ENCODE data around the gene XRCC2.
A peak's percentile ranks its signal among the peaks of the same experiment; 100 is the strongest.
"Not testable (repeated sequence)": the region's sequence is repeated elsewhere in the genome, so short reads cannot be mapped to it uniquely, and the experiment has no call there.

The XRCC2 gene

GRCh38 chr7:152633072-152633471 is 42.9 kb downstream of the XRCC2 start:
- H3K4me3 ChIP-seq (replicated peaks; ENCODE audit: low read depth, low read length): no peak overlapping the region
- DNase-seq (ENCODE audit: low read depth): no peak
- no peak for TF ChIP-seq CTCF (IDR thresholded peaks at IDR 0.05; ENCODE audit: low read length, missing control alignments)

- DNase-seq (ENCODE audit: low read depth): not testable (repeated sequence)
Measured at GRCh38 chr7:152628772-152629171, 47.2 kb downstream of the XRCC2 start.

GRCh38 chr7:152624228-152624627 is 51.7 kb downstream of the XRCC2 start:
- no peak for DNase-seq (ENCODE audit: low read depth)
- H3K4me3 ChIP-seq (replicated peaks; ENCODE audit: low read depth, low read length): no peak overlapping the region
- TF ChIP-seq CTCF (IDR thresholded peaks at IDR 0.05; ENCODE audit: low read length, missing control alignments): no peak

More at GRCh38 chr7:152628772-152629171, 47.2 kb downstream of the XRCC2 start:
- H3K4me3 ChIP-seq (replicated peaks; ENCODE audit: low read depth, low read length): not testable (repeated sequence)

GRCh38 chr7:152621426-152621825 is 54.5 kb downstream of the XRCC2 start:
- no peak for TF ChIP-seq CTCF (IDR thresholded peaks at IDR 0.05; ENCODE audit: low read length, missing control alignments)
- no peak for DNase-seq (ENCODE audit: low read depth)
- H3K4me3 ChIP-seq (replicated peaks; ENCODE audit: low read depth, low read length): no peak overlapping the region

GRCh38 chr7:152619027-152619739 is 56.8 kb downstream of the XRCC2 start:
- no peak overlapping the region for H3K4me3 ChIP-seq (replicated peaks; ENCODE audit: low read depth, low read length)
- peak; percentile 6 for TF ChIP-seq CTCF (IDR thresholded peaks at IDR 0.05; ENCODE audit: low read length, missing control alignments)
- no peak for DNase-seq (ENCODE audit: low read depth)

- no peak for DNase-seq (ENCODE audit: low read depth)
- TF ChIP-seq CTCF (IDR thresholded peaks at IDR 0.05; ENCODE audit: low read length, missing control alignments): no peak
- H3K4me3 ChIP-seq (replicated peaks; ENCODE audit: low read depth, low read length): no peak overlapping the region
Measured at GRCh38 chr7:152618427-152618826, 57.5 kb downstream of the XRCC2 start.

- no peak for TF ChIP-seq CTCF (IDR thresholded peaks at IDR 0.05; ENCODE audit: low read length, missing control alignments)
- DNase-seq (ENCODE audit: low read depth): peak; percentile 6
- H3K4me3 ChIP-seq (replicated peaks; ENCODE audit: low read depth, low read length): no peak overlapping the region
Measured at GRCh38 chr7:152617056-152617455, 58.9 kb downstream of the XRCC2 start.
